ENCODE data around the gene RPS3.

The RPS3 gene

GRCh38 chr11:75421902-75422247 lies 22.6 kb downstream of the RPS3 start:
- Histone ChIP-seq H3K23ac (ENCODE audit: low read length in 2 of 2) (no peak overlapping the region), H3K36me3 (ENCODE audit: control insufficient read depth in 1 of 2, insufficient read depth in 2 of 2, low read depth in 1 of 2, low read length in 2 of 2) (peaks cover 35 to 51% of the 10 kb centered on the region in 2 experiments), H3K9ac (ENCODE audit: low read length) (no peak overlapping the region), H4K91ac (ENCODE audit: low read length) (no peak overlapping the region), H2BK15ac (ENCODE audit: low read depth, poor library complexity, severe bottlenecking) (no peak overlapping the region), H3K4me2 (ENCODE audit: low read length, poor library complexity, severe bottlenecking) (no peak overlapping the region), H3K14ac (ENCODE audit: low read length in 2 of 2) (no peak overlapping the region), H4K8ac (ENCODE audit: low read length) (no peak overlapping the region), H3K4ac (ENCODE audit: low read depth in 1 of 2, low read length in 2 of 2) (no peak overlapping the region), H3K18ac (ENCODE audit: low read depth in 1 of 2, low read length in 2 of 2) (no peak overlapping the region), H3K27ac (ENCODE audit: low read length, poor library complexity, severe bottlenecking) (no peak overlapping the region), H2AK5ac (ENCODE audit: low read length, severe bottlenecking) (no peak overlapping the region), H2BK5ac (ENCODE audit: low read depth, low read length, poor library complexity, severe bottlenecking) (no peak overlapping the region), H2BK120ac (ENCODE audit: low read depth, low read length) (no peak overlapping the region), H3K9me3 (ENCODE audit: control insufficient read depth, low read length) (no peaks in the 10 kb centered on the region), H2AFZ (ENCODE audit: low read depth, low read length) (no peak overlapping the region), H3K4me3 (ENCODE audit: insufficient read depth in 1 of 2, low read depth in 1 of 2, low read length in 2 of 2) (no peak overlapping the region), H3K4me1 (ENCODE audit: control insufficient read depth, insufficient read depth, low read depth, low read length) (peaks cover 11% of the 10 kb centered on the region), H3K27me3 (ENCODE audit: control insufficient read depth in 1 of 2, insufficient read depth in 1 of 2, low read length in 2 of 2) (no peaks in the 10 kb centered on the region), H3K79me1 (replicated peaks; ENCODE audit: low read length, poor library complexity, severe bottlenecking) (peaks cover 17% of the 10 kb centered on the region), H2BK12ac (ENCODE audit: low read length in 2 of 2) (no peak overlapping the region)
- 100% methylated on average over 2 of the region's 2 CpGs for WGBS
- DNase-seq: no peak

- Histone ChIP-seq H2BK12ac (ENCODE audit: low read length in 2 of 2) (no peak overlapping the region), H3K4me1 (ENCODE audit: control insufficient read depth, insufficient read depth, low read depth, low read length) (peaks cover 11% of the 10 kb centered on the region), H2AK5ac (ENCODE audit: low read length, severe bottlenecking) (no peak overlapping the region), H2BK5ac (ENCODE audit: low read depth, low read length, poor library complexity, severe bottlenecking) (no peak overlapping the region), H3K9me3 (ENCODE audit: control insufficient read depth, low read length) (no peaks in the 10 kb centered on the region), H2BK15ac (ENCODE audit: low read depth, poor library complexity, severe bottlenecking) (no peak overlapping the region), H3K9ac (ENCODE audit: low read length) (no peak overlapping the region), H4K91ac (ENCODE audit: low read length) (no peak overlapping the region), H3K79me1 (replicated peaks; ENCODE audit: low read length, poor library complexity, severe bottlenecking) (peaks cover 17% of the 10 kb centered on the region), H3K4ac (ENCODE audit: low read depth in 1 of 2, low read length in 2 of 2) (no peak overlapping the region), H3K18ac (ENCODE audit: low read depth in 1 of 2, low read length in 2 of 2) (no peak overlapping the region), H4K8ac (ENCODE audit: low read length) (no peak overlapping the region), H3K4me2 (ENCODE audit: low read length, poor library complexity, severe bottlenecking) (no peak overlapping the region), H3K36me3 (ENCODE audit: control insufficient read depth in 1 of 2, insufficient read depth in 2 of 2, low read depth in 1 of 2, low read length in 2 of 2) (peaks cover 34 to 47% of the 10 kb centered on the region in 2 experiments), H3K27me3 (ENCODE audit: control insufficient read depth in 1 of 2, insufficient read depth in 1 of 2, low read length in 2 of 2) (no peaks in the 10 kb centered on the region), H2BK120ac (ENCODE audit: low read depth, low read length) (no peak overlapping the region), H2AFZ (ENCODE audit: low read depth, low read length) (no peak overlapping the region), H3K14ac (ENCODE audit: low read length in 2 of 2) (no peak overlapping the region), H3K23ac (ENCODE audit: low read length in 2 of 2) (no peak overlapping the region), H3K4me3 (ENCODE audit: insufficient read depth in 1 of 2, low read depth in 1 of 2, low read length in 2 of 2) (no peak overlapping the region), H3K27ac (ENCODE audit: low read length, poor library complexity, severe bottlenecking) (no peak overlapping the region)
- DNase-seq: no peak
- 98% methylated on average over 13 of the region's 15 CpGs for WGBS
These were observed 23.2 kb downstream of the RPS3 start for GRCh38 chr11:75422248-75423231.

GRCh38 chr11:75423721-75424120 lies 24.4 kb downstream of the RPS3 start:
- H2AK5ac ChIP-seq (ENCODE audit: low read length, severe bottlenecking): no peak overlapping the region
- H3K14ac ChIP-seq (ENCODE audit: low read length in 2 of 2): no peak overlapping the region
- peaks cover under 1 to 7% of the 10 kb centered on the region in 2 experiments for H3K27me3 ChIP-seq (ENCODE audit: control insufficient read depth in 1 of 2, insufficient read depth in 1 of 2, low read length in 2 of 2)
- no peak overlapping the region for H3K9ac ChIP-seq (ENCODE audit: low read length)
- H2BK120ac ChIP-seq (ENCODE audit: low read depth, low read length): no peak overlapping the region
- H4K91ac ChIP-seq (ENCODE audit: low read length): no peak overlapping the region
- no peak overlapping the region for H2BK12ac ChIP-seq (ENCODE audit: low read length in 2 of 2)
- no peaks in the 10 kb centered on the region for H3K9me3 ChIP-seq (ENCODE audit: control insufficient read depth, low read length)
- no peak overlapping the region for H2AFZ ChIP-seq (ENCODE audit: low read depth, low read length)
- H3K4me1 ChIP-seq (ENCODE audit: control insufficient read depth, insufficient read depth, low read depth, low read length): peaks cover 4% of the 10 kb centered on the region
- H3K27ac ChIP-seq (ENCODE audit: low read length, poor library complexity, severe bottlenecking): no peak overlapping the region
- H3K23ac ChIP-seq (ENCODE audit: low read length in 2 of 2): no peak overlapping the region
- H4K8ac ChIP-seq (ENCODE audit: low read length): no peak overlapping the region
- H3K18ac ChIP-seq (ENCODE audit: low read depth in 1 of 2, low read length in 2 of 2): no peak overlapping the region
- WGBS: 94% methylated on average over 9 of the region's 9 CpGs
- no peak for DNase-seq
- H3K36me3 ChIP-seq (ENCODE audit: control insufficient read depth in 1 of 2, insufficient read depth in 2 of 2, low read depth in 1 of 2, low read length in 2 of 2): peaks cover 31 to 42% of the 10 kb centered on the region in 2 experiments
- H3K4me2 ChIP-seq (ENCODE audit: low read length, poor library complexity, severe bottlenecking): no peak overlapping the region
- H3K4me3 ChIP-seq (ENCODE audit: insufficient read depth in 1 of 2, low read depth in 1 of 2, low read length in 2 of 2): no peak overlapping the region
- peaks cover 15% of the 10 kb centered on the region for H3K79me1 ChIP-seq (replicated peaks; ENCODE audit: low read length, poor library complexity, severe bottlenecking)
- H2BK5ac ChIP-seq (ENCODE audit: low read depth, low read length, poor library complexity, severe bottlenecking): no peak overlapping the region
- no peak overlapping the region for H3K4ac ChIP-seq (ENCODE audit: low read depth in 1 of 2, low read length in 2 of 2)
- H2BK15ac ChIP-seq (ENCODE audit: low read depth, poor library complexity, severe bottlenecking): no peak overlapping the region

GRCh38 chr11:75424396-75424795 lies 25.1 kb downstream of the RPS3 start:
- Histone ChIP-seq H3K79me1 (replicated peaks; ENCODE audit: low read length, poor library complexity, severe bottlenecking) (peaks cover 15% of the 10 kb centered on the region), H3K4ac (ENCODE audit: low read depth in 1 of 2, low read length in 2 of 2) (no peak overlapping the region), H3K4me3 (ENCODE audit: insufficient read depth in 1 of 2, low read depth in 1 of 2, low read length in 2 of 2) (no peak overlapping the region), H2AFZ (ENCODE audit: low read depth, low read length) (no peak overlapping the region), H3K9ac (ENCODE audit: low read length) (no peak overlapping the region), H3K4me1 (ENCODE audit: control insufficient read depth, insufficient read depth, low read depth, low read length) (peaks cover 3% of the 10 kb centered on the region), H3K36me3 (ENCODE audit: control insufficient read depth in 1 of 2, insufficient read depth in 2 of 2, low read depth in 1 of 2, low read length in 2 of 2) (peaks cover 31 to 42% of the 10 kb centered on the region in 2 experiments), H2BK12ac (ENCODE audit: low read length in 2 of 2) (no peak overlapping the region), H3K27me3 (ENCODE audit: control insufficient read depth in 1 of 2, insufficient read depth in 1 of 2, low read length in 2 of 2) (peaks cover 7 to 13% of the 10 kb centered on the region in 2 experiments), H2BK5ac (ENCODE audit: low read depth, low read length, poor library complexity, severe bottlenecking) (no peak overlapping the region), H3K27ac (ENCODE audit: low read length, poor library complexity, severe bottlenecking) (no peak overlapping the region), H3K4me2 (ENCODE audit: low read length, poor library complexity, severe bottlenecking) (no peak overlapping the region), H3K23ac (ENCODE audit: low read length in 2 of 2) (no peak overlapping the region), H3K9me3 (ENCODE audit: control insufficient read depth, low read length) (peaks cover 2% of the 10 kb centered on the region), H2BK120ac (ENCODE audit: low read depth, low read length) (no peak overlapping the region), H4K91ac (ENCODE audit: low read length) (no peak overlapping the region), H3K14ac (ENCODE audit: low read length in 2 of 2) (no peak overlapping the region), H4K8ac (ENCODE audit: low read length) (no peak overlapping the region), H2BK15ac (ENCODE audit: low read depth, poor library complexity, severe bottlenecking) (no peak overlapping the region), H2AK5ac (ENCODE audit: low read length, severe bottlenecking) (no peak overlapping the region), H3K18ac (ENCODE audit: low read depth in 1 of 2, low read length in 2 of 2) (no peak overlapping the region)
- no peak for DNase-seq
- 100% methylated on average over 1 of the region's 1 CpG for WGBS

Data from mesenchymal stem cell (in vitro differentiated cells and primary cell).